ENCODE results near the gene MACF1. TPM values are rescaled to one million over a fixed set of nuclear protein-coding genes. Genes with fewer than 3 reads are reported as not detected.

MACF1 gene, protein sequence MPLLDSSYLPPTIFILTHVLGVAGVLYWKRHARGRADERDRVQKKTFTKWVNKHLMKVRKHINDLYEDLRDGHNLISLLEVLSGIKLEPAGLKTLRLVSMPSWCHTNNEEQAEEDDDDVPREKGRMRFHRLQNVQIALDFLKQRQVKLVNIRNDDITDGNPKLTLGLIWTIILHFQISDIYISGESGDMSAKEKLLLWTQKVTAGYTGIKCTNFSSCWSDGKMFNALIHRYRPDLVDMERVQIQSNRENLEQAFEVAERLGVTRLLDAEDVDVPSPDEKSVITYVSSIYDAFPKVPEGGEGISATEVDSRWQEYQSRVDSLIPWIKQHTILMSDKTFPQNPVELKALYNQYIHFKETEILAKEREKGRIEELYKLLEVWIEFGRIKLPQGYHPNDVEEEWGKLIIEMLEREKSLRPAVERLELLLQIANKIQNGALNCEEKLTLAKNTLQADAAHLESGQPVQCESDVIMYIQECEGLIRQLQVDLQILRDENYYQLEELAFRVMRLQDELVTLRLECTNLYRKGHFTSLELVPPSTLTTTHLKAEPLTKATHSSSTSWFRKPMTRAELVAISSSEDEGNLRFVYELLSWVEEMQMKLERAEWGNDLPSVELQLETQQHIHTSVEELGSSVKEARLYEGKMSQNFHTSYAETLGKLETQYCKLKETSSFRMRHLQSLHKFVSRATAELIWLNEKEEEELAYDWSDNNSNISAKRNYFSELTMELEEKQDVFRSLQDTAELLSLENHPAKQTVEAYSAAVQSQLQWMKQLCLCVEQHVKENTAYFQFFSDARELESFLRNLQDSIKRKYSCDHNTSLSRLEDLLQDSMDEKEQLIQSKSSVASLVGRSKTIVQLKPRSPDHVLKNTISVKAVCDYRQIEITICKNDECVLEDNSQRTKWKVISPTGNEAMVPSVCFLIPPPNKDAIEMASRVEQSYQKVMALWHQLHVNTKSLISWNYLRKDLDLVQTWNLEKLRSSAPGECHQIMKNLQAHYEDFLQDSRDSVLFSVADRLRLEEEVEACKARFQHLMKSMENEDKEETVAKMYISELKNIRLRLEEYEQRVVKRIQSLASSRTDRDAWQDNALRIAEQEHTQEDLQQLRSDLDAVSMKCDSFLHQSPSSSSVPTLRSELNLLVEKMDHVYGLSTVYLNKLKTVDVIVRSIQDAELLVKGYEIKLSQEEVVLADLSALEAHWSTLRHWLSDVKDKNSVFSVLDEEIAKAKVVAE (N-terminal part only)
- total RNA-seq (2021) (189 and 199 TPM in 2 replicates), Bru-seq, nascent RNA (percentile 88 among the genes with signal in this experiment), BruChase-seq, experiment 1, labeled RNA remaining after a 2-hour chase (percentile 84 among the genes with signal in this experiment), BruChase-seq, experiment 2, labeled RNA remaining after a 6-hour chase (percentile 88 among the genes with signal in this experiment)
- long read RNA-seq, full-length matches to known transcripts, result 1 of 12 reads
- long read RNA-seq, partial matches to known transcripts, result 7 of 12 reads
- long read RNA-seq, other reads (novel, unspliced or antisense), result 4 of 12 reads

DNA sequence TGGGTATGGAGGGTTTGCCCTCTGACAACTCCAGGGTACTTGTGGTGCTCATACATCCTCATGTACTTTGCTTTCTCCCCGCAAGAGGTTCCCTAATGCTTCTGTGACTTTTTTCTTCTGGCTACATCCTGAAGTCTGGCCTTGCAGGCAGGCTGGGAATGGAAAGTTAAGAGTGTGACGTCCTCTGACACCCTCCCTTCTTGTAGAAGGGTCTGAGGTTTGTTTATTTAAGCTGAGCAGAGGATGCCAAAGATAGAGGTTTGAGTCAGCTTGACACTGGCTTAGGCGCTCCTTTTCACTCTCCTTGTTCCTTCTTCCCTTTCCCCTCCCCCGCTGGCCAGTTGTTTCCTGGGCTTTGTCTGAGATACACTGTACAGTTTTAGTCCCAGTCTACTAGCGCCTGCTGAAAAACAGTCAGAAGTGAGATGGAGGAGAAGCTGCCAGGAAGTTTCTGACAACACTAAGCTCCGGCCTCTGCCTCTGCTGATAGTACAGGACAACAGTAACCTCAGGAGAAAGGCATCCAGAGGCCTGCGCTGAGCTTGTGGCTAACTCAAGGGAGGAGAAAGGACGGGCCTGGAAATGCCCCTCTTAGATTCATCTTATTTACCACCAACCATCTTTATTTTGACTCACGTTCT, at the start of gene MACF1:
Gene MACF1 (plus strand): TSS at position 255 of the 641 bp plus-strand sequence. CDS start 328 bp downstream, at position 583.
- Histone ChIP-seq H3K4me2 (no peak within 1 kb of the TSS), H3K36me3 (ENCODE audit: low read depth) (no peaks in the 10 kb centered on the region), H3K4me1 (replicated peaks; ENCODE audit: insufficient read depth) (0 out of 2 replicates have a peak, but pooled peaks cover 5% of the 10 kb centered on the region), H3K27ac (no peak within 1 kb of the TSS), H3K9me3 (ENCODE audit: insufficient read depth, low read depth) (no peaks in the 10 kb centered on the region), H3K27me3 (ENCODE audit: insufficient read depth, low read depth) (no peaks in the 10 kb centered on the region), H3K4me3 (no peak within 1 kb of the TSS), H2AFZ (no peak within 1 kb of the TSS), H3K79me2 (ENCODE audit: low read depth) (0 out of 2 replicates have a peak, but pooled peaks cover 8% of the 10 kb centered on the region), H3K9me2 (ENCODE audit: insufficient read depth) (0 out of 2 replicates have a peak, but pooled peaks cover 2% of the 10 kb centered on the region), H4K20me1 (ENCODE audit: insufficient read depth) (peaks cover 6% of the 10 kb centered on the region), H3F3A (ENCODE audit: insufficient read depth, low read depth) (no peaks in the 10 kb centered on the region; the same call in 1 of the 2 replicates)
- ChIA-PET POLR2A (ENCODE audit: unreplicated experiment) (interaction anchor here (0.6 kb wide), 6 partner anchors 13 to 355 kb away, joined by 3 to 8 read pairs (median 4); no protein-coding TSS in a partner anchor), CTCF (interaction anchor here (0.6 to 1.7 kb wide), 4 partner anchors 12 to 71 kb away, joined by 3 to 9 read pairs (median 4); no protein-coding TSS in a partner anchor)
- no peak for TF ChIP-seq EZH2 (IDR thresholded peaks at IDR 0.05; ENCODE audit: low read depth)
- TF ChIP-seq, protein P1, sequence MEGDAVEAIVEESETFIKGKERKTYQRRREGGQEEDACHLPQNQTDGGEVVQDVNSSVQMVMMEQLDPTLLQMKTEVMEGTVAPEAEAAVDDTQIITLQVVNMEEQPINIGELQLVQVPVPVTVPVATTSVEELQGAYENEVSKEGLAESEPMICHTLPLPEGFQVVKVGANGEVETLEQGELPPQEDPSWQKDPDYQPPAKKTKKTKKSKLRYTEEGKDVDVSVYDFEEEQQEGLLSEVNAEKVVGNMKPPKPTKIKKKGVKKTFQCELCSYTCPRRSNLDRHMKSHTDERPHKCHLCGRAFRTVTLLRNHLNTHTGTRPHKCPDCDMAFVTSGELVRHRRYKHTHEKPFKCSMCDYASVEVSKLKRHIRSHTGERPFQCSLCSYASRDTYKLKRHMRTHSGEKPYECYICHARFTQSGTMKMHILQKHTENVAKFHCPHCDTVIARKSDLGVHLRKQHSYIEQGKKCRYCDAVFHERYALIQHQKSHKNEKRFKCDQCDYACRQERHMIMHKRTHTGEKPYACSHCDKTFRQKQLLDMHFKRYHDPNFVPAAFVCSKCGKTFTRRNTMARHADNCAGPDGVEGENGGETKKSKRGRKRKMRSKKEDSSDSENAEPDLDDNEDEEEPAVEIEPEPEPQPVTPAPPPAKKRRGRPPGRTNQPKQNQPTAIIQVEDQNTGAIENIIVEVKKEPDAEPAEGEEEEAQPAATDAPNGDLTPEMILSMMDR (conservative IDR thresholded peaks at IDR 0.05), result no peak
- DNase-seq, result peak in 1 of 2 experiments; percentile 47
- intact Hi-C loops (cut with micrococcal nuclease; ENCODE audit: unreplicated experiment), result loop anchor here (1.0 kb wide), 1 partner anchor 10 kb away; no protein-coding TSS in a partner anchor
- BruUV-seq (replicated peaks), result TSS peak; percentile 40

DNA sequence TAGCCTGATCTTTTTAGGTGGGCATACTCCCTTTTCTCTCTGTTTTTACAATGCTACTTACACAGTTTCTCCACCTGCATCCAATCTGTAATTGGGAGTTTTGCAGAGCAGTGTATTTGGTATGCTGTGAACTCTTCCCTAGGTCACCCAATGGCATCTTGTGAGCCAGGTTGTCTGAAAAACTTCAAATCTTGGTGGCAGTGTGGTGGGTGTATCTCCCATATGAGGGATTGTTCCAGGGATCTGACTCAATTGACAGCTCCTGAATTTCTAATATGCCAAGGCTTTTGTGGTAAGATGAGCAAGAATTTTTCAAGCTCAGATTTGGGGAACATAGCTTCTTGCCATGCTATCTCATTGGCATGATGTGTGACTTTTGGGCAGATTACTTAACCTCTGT, 47.2 kb upstream of the MACF1 start:
- peaks cover 76% of the 10 kb centered on the region for H3K4me1 ChIP-seq (replicated peaks; ENCODE audit: insufficient read depth)
- CTCF ChIA-PET, result interaction anchor here (1.5 kb wide), 1 partner anchor 24 kb away, joined by 6 read pairs; no protein-coding TSS in a partner anchor

More for the DNA sequence above, 47.2 kb upstream of the MACF1 start:
- H3K4me2 ChIP-seq, result 0 out of 2 replicates have a peak overlapping the region, but pooled peaks have one; percentile 46
- DNase-seq, result no peak
- no peaks in the 10 kb centered on the region for H3K9me2 ChIP-seq (ENCODE audit: insufficient read depth)
- H3K36me3 ChIP-seq (ENCODE audit: low read depth), result no peaks in the 10 kb centered on the region
- H3K9me3 ChIP-seq (ENCODE audit: insufficient read depth, low read depth), result no peaks in the 10 kb centered on the region
- POLR2A ChIA-PET (ENCODE audit: unreplicated experiment), result no interaction called here
- TF ChIP-seq, protein P1 (conservative IDR thresholded peaks at IDR 0.05), result no peak
- no peak for TF ChIP-seq EZH2 (IDR thresholded peaks at IDR 0.05; ENCODE audit: low read depth)
- H3F3A ChIP-seq (ENCODE audit: insufficient read depth, low read depth), result peaks cover 49% of the 10 kb centered on the region
- no TSS peak for BruUV-seq (replicated peaks)
- peaks cover 49% of the 10 kb centered on the region for H3K79me2 ChIP-seq (ENCODE audit: low read depth)
- no peaks in the 10 kb centered on the region; the same call in 1 of the 2 replicates for H4K20me1 ChIP-seq (ENCODE audit: insufficient read depth)
- no peaks in the 10 kb centered on the region for H3K27me3 ChIP-seq (ENCODE audit: insufficient read depth, low read depth)
- no peak overlapping the region for H2AFZ ChIP-seq
- no peak overlapping the region for H3K4me3 ChIP-seq
- intact Hi-C loops (cut with micrococcal nuclease; ENCODE audit: unreplicated experiment), result no loop called here
- H3K27ac ChIP-seq, result no peak overlapping the region

Data from PC-9 (cell line).